Thoracic aorta (tissue), 2 donors: ENCODE results near the gene COPA. TPM values are rescaled to one million over a fixed set of nuclear protein-coding genes. Genes with fewer than 3 reads are reported as not detected.

Experiments
- ATAC-seq: fragments of 150-250 bp; one replicate; pipeline ENCODE4 v1.8.0; 2017; ENCODE audit warnings: low read depth; ENCODE audit not compliant: insufficient number of reproducible peaks, low FRiP score
- DNase-seq: peaks from one replicate; pipeline ENCODE4 v3.0.0-alpha.2; 2020; ENCODE audit warnings: low spot score
- H3K27ac ChIP-seq, 2 donors: fragments of 200-600 bp; sonication (generic); 1 replicate in 1 of 2; 2 replicates in 1 of 2; pipeline ENCODE4 v1.5.1; 2016; ENCODE audit warnings: mild to moderate bottlenecking in 2 of 2, moderate library complexity in 2 of 2
- H3K27me3 ChIP-seq: fragments of 200-600 bp; sonication (generic); replicated peaks from 2 replicates; pipeline ENCODE4 v1.6.0; 2016; ENCODE audit warnings: mild to moderate bottlenecking; ENCODE audit not compliant: insufficient read depth
- H3K36me3 ChIP-seq: fragments of 200-600 bp; sonication (generic); one replicate; pipeline ENCODE4 v1.5.1; 2016
- H3K4me1 ChIP-seq, 2 donors: fragments of 200-600 bp; sonication (generic); 1 replicate in 1 of 2; 2 replicates in 1 of 2; pipeline versions ENCODE4 v1.5.1 to v1.6.0; 2016; ENCODE audit warnings: low read depth in 2 of 2, mild to moderate bottlenecking in 1 of 2; ENCODE audit not compliant: control insufficient read depth in 1 of 2
- H3K4me3 ChIP-seq: fragments of 200-600 bp; sonication (generic); 2 replicates; pipeline ENCODE4 v1.5.1; 2016; ENCODE audit warnings: mild to moderate bottlenecking
- H3K9me3 ChIP-seq: fragments of 200-600 bp; sonication (generic); 2 replicates; pipeline ENCODE4 v1.5.1; 2016
- total RNA-seq, 2 donors: library from RNA; depleted of rRNA; stranded (reverse); fragments of >200 nt; gene quantifications; one replicate each; pipeline versions ENCODE4 v1.1.0 to v1.2.3, GENCODE V29; 2016
- TF ChIP-seq, protein P1 (sequence below): fragments of 200-600 bp; sonication (generic); IDR thresholded peaks from one replicate; pipeline ENCODE4 v1.5.1; 2019; ENCODE audit warnings: antibody characterized with exemption

COPA gene
- total RNA-seq, 2 donors from 2014 or later = 114 to 162 TPM

GRCh38 chr1:160342526-160342925 lies 524 bp downstream of the COPA start:
- Histone ChIP-seq H3K4me3 (peak overlapping the region; percentile 71), H3K9me3 (no peaks in the 10 kb centered on the region), H3K4me1 (peaks cover 19 to 30% of the 10 kb centered on the region in 2 donors), H3K36me3 (peaks cover 23% of the 10 kb centered on the region), H3K27ac (peak overlapping the region; percentile 86 to 88), H3K27me3 (no peaks in the 10 kb centered on the region)
- ATAC-seq (peak; percentile 37), DNase-seq (no peak)
- TF ChIP-seq, protein P1, sequence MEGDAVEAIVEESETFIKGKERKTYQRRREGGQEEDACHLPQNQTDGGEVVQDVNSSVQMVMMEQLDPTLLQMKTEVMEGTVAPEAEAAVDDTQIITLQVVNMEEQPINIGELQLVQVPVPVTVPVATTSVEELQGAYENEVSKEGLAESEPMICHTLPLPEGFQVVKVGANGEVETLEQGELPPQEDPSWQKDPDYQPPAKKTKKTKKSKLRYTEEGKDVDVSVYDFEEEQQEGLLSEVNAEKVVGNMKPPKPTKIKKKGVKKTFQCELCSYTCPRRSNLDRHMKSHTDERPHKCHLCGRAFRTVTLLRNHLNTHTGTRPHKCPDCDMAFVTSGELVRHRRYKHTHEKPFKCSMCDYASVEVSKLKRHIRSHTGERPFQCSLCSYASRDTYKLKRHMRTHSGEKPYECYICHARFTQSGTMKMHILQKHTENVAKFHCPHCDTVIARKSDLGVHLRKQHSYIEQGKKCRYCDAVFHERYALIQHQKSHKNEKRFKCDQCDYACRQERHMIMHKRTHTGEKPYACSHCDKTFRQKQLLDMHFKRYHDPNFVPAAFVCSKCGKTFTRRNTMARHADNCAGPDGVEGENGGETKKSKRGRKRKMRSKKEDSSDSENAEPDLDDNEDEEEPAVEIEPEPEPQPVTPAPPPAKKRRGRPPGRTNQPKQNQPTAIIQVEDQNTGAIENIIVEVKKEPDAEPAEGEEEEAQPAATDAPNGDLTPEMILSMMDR = no peak

DNA sequence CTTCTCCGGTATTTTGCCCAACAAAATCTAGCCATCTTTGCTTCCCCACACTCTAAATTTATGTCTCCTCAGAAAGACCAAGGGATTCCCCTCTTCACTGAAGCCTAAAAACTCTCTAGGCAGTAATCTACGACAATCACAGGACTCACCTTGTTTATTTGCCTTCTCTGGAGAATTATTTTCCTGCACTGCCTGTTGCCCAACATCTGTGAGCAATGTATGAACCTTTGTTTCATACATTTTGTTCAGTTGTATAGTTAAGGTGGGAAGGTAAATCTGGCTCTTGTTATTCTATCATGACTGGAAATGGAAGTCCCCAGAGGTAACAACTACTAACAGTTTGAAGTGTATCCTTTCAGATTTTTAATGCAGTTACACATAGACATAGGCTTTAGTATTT lies 2.2 kb downstream of the COPA start:
- ATAC-seq = no peak
- H3K27ac ChIP-seq = no peak overlapping the region
- no peak for DNase-seq
- H3K4me3 ChIP-seq = peak overlapping the region; percentile 3
- no peaks in the 10 kb centered on the region for H3K27me3 ChIP-seq
- TF ChIP-seq, protein P1 = no peak
- H3K9me3 ChIP-seq = no peaks in the 10 kb centered on the region
- H3K4me1 ChIP-seq = peaks cover 19 to 30% of the 10 kb centered on the region in 2 donors
- peaks cover 26% of the 10 kb centered on the region for H3K36me3 ChIP-seq

DNA sequence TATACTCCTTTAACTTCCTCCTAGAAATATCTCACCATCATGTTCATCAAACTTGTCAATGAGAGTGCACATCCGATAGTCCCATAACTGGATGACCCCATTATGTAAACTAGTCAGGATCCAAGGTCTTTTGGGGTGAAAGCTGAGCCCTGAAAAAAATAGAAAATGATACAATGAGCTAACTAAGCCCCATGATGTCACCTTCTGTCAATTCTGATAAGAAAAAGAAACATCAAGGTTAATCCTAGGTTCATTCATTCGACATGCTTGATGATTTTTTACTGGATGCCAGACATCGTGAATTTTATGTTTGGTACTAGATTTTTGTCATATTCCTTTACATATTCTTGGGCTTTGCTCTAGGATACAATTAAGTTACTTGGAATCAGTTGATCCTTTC lies 2.9 kb downstream of the COPA start:
- H3K4me1 ChIP-seq = peaks cover 19 to 30% of the 10 kb centered on the region in 2 donors
- H3K27me3 ChIP-seq = no peaks in the 10 kb centered on the region
- no peak overlapping the region for H3K4me3 ChIP-seq
- TF ChIP-seq, protein P1 = no peak
- ATAC-seq = no peak
- no peaks in the 10 kb centered on the region for H3K9me3 ChIP-seq
- H3K27ac ChIP-seq = no peak overlapping the region
- H3K36me3 ChIP-seq = peaks cover 27% of the 10 kb centered on the region
- DNase-seq = no peak

- TF ChIP-seq, protein P1 = no peak
- ATAC-seq = no peak
- peaks cover 15 to 23% of the 10 kb centered on the region in 2 donors for H3K4me1 ChIP-seq
- no peaks in the 10 kb centered on the region for H3K9me3 ChIP-seq
- DNase-seq = no peak
- H3K27me3 ChIP-seq = no peaks in the 10 kb centered on the region
- H3K36me3 ChIP-seq = peaks cover 38% of the 10 kb centered on the region
- no peak overlapping the region for H3K4me3 ChIP-seq
- H3K27ac ChIP-seq = no peak overlapping the region
Observed at GRCh38 chr1:160338580-160338979, 4.5 kb downstream of the COPA start.

- ATAC-seq (no peak), DNase-seq (no peak)
- no peaks in the 10 kb centered on the region for H3K9me3 ChIP-seq
- TF ChIP-seq, protein P1 = no peak
- no peaks in the 10 kb centered on the region for H3K27me3 ChIP-seq
- no peak overlapping the region for H3K27ac ChIP-seq
- H3K4me3 ChIP-seq = no peak overlapping the region
- H3K4me1 ChIP-seq = no peaks in the 10 kb centered on the region
- peaks cover 65% of the 10 kb centered on the region for H3K36me3 ChIP-seq
Observed at GRCh38 chr1:160332516-160332915, 10.5 kb downstream of the COPA start.
